ENCODE results near the gene WDR90. TPM values are rescaled to one million over a fixed set of nuclear protein-coding genes. Genes with fewer than 3 reads are reported as not detected.

WDR90 gene
- total RNA-seq, 2 donors from 2014 or later = 36.1 to 101 TPM

DNA sequence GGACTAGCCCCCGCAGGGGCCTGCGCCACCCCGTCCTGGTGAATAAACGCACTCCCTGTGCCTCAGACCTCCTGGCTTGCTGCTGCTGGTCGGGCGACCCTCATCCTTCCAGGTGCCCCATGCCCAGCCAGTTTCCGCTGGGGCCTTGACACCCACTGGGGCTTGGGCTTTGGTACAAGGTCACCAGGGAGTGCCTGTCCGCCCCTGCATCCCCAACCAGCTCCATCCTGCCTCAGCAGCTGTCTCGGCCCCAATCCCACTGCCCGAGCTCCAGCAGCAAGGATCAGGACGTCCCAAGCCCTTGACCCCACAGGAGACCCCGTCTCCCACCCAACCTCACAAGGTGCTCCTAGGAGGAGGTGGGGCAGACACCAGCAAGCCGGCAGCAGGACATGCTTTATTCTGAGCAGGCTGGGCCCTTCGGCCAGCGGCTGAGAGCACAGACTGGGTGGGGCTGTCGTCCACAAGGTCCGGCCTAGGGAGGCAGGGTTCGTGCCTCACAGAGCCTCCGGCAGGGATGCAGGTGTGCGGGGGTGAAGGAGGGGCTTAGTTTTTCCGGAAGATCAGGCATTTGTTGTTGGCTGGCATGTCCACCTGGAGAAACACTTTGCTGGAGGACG lies 15.0 kb upstream of the WDR90 start:
- Mint-ChIP-seq H3K27ac (no peak overlapping the region), H3K36me3 (peaks cover 0 to 5% of the 10 kb centered on the region in 2 donors), H3K9me3 (no peaks in the 10 kb centered on the region)
- DNase-seq (ENCODE audit: low spot score in 2 of 2) (no peak), ATAC-seq (no peak)

DNA sequence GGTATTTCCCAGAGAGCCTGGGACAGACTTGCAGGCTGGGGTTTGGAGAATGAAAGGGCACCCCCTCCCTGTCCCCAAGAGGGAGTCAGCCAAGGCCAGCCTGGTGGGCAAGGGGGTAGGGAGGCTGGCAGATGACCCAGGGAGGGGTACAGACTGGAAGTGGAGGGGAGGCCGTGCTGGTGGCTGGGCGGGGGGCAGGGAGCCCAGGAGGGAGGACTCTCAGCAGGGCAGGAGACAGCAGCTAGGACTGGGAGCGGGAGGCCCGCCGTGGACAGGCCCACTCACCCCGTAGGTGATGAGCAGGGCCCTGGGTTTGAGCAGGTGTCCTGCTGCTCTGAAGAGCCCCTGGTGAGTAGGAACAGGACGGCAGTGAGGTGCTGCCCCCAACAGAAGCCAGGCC lies 14.2 kb upstream of the WDR90 start:
- Mint-ChIP-seq H3K27ac (peak overlapping the region in 1 of 2 donors; percentile 16), H3K36me3 (peaks cover 0 to 5% of the 10 kb centered on the region in 2 donors), H3K9me3 (no peaks in the 10 kb centered on the region)

DNA sequence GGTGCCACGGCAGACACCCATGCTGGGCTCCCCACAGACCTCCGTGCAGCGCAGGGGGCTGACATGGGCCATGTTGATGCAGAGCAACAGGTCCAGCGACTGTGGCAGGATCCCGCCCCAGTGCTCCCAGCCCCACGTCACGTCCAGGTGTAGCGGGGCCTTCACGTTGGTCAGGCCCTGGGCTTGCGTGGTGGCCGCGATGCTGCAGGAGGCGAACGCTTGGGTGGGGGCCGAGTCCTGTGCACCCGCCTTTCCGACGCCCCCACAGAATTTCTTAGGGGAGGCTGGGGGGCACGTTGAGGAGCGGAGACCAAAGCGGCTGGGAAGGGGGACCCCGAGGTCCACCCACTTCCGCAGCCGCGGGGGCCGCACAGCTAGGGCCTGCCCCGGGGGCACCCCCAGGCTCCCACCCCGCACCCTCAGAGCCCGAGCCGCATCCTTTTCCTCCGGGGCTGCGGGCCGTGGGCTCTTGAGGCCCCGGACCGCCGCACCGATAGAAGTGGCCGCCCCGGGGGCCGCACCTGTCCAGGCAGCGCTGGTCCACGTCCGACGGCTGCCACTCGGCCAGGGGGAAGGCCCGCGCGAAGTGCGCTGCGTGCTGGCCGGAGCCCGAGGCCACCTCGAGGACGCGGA lies 13.5 kb upstream of the WDR90 start:
- peak; percentile 0 to 11 for ATAC-seq
- Mint-ChIP-seq H3K27ac (peak overlapping the region in 1 of 2 donors; percentile 99), H3K9me3 (no peaks in the 10 kb centered on the region), H3K36me3 (peaks cover 0 to 5% of the 10 kb centered on the region in 2 donors)
- DNase-seq (ENCODE audit: low spot score in 2 of 2) = peak in 1 of 2 donors; percentile 78

More for the DNA sequence above, 14.2 kb upstream of the WDR90 start:
- no peak for DNase-seq (ENCODE audit: low spot score in 2 of 2)
- ATAC-seq = no peak

DNA sequence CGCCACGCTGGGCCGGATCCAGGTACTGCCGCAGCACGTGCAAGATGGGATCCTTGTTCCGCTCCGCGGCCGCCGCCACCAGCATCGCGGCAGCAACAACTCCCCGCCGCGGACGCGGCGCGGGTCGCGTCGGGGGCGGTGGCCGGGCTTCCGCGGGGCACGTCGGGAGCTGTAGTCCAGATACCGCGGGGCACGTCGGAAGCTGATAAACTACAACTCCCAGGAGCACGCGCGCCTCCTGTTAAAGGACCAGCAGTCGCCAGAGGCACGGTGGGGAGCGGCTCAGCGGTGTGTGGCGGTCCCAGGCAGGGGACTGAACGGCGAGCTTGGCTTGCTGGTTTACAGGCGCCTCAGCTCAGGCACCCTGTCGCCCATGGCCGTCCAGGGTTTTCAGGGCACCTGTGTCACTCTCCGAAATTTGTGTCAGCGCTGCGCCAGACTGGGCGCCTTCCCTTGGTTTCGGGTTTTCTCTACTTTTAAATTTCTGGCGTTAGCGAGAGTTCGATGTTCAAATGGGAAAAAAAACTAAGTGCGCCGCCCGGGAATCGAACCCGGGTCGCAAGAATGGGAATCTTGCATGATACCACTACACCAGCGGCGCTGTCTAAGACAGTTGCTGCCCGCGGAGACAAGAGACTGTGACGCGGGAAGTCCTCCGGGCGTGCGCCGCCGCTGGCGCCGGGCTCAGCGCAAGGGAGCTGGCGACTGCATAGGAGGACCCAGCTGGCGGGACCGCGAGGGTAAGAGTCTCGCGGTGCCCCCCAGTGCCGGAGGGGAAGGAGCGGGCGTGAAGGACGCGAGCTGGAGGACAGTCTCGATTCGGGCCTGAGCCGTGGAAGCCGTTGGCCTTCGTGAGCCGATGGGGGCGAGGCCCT lies 12.7 kb upstream of the WDR90 start, which contains the start of gene METTL26:
TSS of gene METTL26 (minus strand) at position 100 of the 875 bp plus-strand sequence. CDS start at position 85, 15 bp downstream.
- H3K27ac Mint-ChIP-seq = peak within 1 kb of the TSS; percentile 99 to 100
- ATAC-seq (peak; percentile 87), DNase-seq (ENCODE audit: low spot score in 2 of 2) (peak; percentile 93 to 95)
- no peaks in the 10 kb centered on the region for H3K9me3 Mint-ChIP-seq
- H3K36me3 Mint-ChIP-seq = peaks cover 0 to 5% of the 10 kb centered on the region in 2 donors

- H3K36me3 Mint-ChIP-seq = peaks cover 0 to 5% of the 10 kb centered on the region in 2 donors
- peak overlapping the region; percentile 99 to 100 for H3K27ac Mint-ChIP-seq
- ATAC-seq = no peak
- no peak for DNase-seq (ENCODE audit: low spot score in 2 of 2)
- H3K9me3 Mint-ChIP-seq = no peaks in the 10 kb centered on the region
Measured at GRCh38 chr16:637081-638018, 11.8 kb upstream of the WDR90 start.

GRCh38 chr16:638034-638543 lies 11.1 kb upstream of the WDR90 start:
- H3K27ac Mint-ChIP-seq = no peak overlapping the region

DNA sequence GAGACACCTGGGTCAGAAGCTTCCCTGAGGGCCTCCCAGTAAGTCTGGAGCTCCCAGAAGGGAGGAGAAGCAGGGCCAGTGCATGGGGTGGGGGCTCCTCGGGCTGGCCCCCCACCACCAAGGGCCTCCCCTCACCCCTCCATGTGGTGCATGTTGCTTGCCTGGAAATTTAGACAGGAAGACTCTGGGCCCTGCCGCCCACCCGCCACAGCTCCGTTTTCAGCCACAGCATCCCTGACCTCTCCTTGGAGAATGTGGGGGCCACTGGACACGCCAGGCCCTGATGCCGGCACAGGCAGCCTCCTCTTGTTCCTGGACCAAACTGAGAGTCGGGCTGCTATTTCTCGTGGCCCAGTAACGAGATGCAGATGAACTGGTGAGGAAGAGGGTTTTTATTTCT lies 10.3 kb upstream of the WDR90 start:
- Mint-ChIP-seq H3K9me3 (no peaks in the 10 kb centered on the region), H3K27ac (no peak overlapping the region), H3K36me3 (peaks cover 0 to 5% of the 10 kb centered on the region in 2 donors)
- ATAC-seq (no peak), DNase-seq (ENCODE audit: low spot score in 2 of 2) (no peak)

More at GRCh38 chr16:638034-638543, 11.1 kb upstream of the WDR90 start:
- DNase-seq (ENCODE audit: low spot score in 2 of 2) = no peak
- Mint-ChIP-seq H3K9me3 (no peaks in the 10 kb centered on the region), H3K36me3 (peaks cover 0 to 5% of the 10 kb centered on the region in 2 donors)
- ATAC-seq = no peak

DNA sequence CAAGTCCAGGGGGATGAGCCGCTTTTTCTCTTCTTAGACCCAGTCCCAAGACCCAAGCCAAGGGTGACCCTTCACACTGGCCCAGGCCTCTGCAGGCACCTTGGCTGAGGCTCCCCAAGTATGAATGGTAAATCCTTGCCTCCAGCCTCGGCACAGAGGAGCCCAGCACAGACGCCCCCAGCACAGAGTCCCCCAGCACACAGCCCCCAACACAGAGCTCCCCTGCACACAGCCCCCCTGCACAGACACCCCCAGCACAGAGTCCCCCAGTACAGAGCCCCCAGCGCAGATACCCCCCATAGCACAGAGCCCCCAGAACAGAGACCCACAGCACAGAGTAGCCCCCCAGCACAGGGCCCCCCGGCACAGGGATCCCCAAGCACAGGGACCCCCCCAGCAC lies 8.6 kb upstream of the WDR90 start:
- Mint-ChIP-seq H3K9me3 (no peaks in the 10 kb centered on the region), H3K36me3 (peaks cover 0 to 5% of the 10 kb centered on the region in 2 donors), H3K27ac (no peak overlapping the region)
- ATAC-seq = no peak
- DNase-seq (ENCODE audit: low spot score in 2 of 2) = no peak

GRCh38 chr16:641326-642188 lies 7.6 kb upstream of the WDR90 start, which contains the start of gene MCRIP2:
TSS of gene MCRIP2 (plus strand) at chr16:641828. CDS start at chr16:641992, 164 bp downstream.
- peak within 1 kb of the TSS in 1 of 2 donors; percentile 29 for H3K27ac Mint-ChIP-seq
- ATAC-seq = peak; percentile 73

GRCh38 chr16:642189-643049 lies 6.7 kb upstream of the WDR90 start:
- Mint-ChIP-seq H3K36me3 (no peaks in the 10 kb centered on the region), H3K9me3 (no peaks in the 10 kb centered on the region), H3K27ac (peak overlapping the region in 1 of 2 donors; percentile 29)
- DNase-seq (ENCODE audit: low spot score in 2 of 2) (peak in 1 of 2 donors; percentile 49), ATAC-seq (peak; percentile 34 to 62)

More at GRCh38 chr16:641326-642188, 7.6 kb upstream of the WDR90 start, which contains the start of gene MCRIP2:
- DNase-seq (ENCODE audit: low spot score in 2 of 2) = peak; percentile 86 to 87
- H3K36me3 Mint-ChIP-seq = peaks cover 0 to 3% of the 10 kb centered on the region in 2 donors
- no peaks in the 10 kb centered on the region for H3K9me3 Mint-ChIP-seq

GRCh38 chr16:643050-643368 lies 6.2 kb upstream of the WDR90 start:
- Mint-ChIP-seq H3K9me3 (no peaks in the 10 kb centered on the region), H3K27ac (no peak overlapping the region), H3K36me3 (no peaks in the 10 kb centered on the region)
- no peak for DNase-seq (ENCODE audit: low spot score in 2 of 2)
- no peak for ATAC-seq

- ATAC-seq (no peak), DNase-seq (ENCODE audit: low spot score in 2 of 2) (no peak)
- no peaks in the 10 kb centered on the region for H3K36me3 Mint-ChIP-seq
- H3K9me3 Mint-ChIP-seq = no peaks in the 10 kb centered on the region
- H3K27ac Mint-ChIP-seq = no peak overlapping the region
Measured at GRCh38 chr16:644556-644955, 4.6 kb upstream of the WDR90 start.

DNA sequence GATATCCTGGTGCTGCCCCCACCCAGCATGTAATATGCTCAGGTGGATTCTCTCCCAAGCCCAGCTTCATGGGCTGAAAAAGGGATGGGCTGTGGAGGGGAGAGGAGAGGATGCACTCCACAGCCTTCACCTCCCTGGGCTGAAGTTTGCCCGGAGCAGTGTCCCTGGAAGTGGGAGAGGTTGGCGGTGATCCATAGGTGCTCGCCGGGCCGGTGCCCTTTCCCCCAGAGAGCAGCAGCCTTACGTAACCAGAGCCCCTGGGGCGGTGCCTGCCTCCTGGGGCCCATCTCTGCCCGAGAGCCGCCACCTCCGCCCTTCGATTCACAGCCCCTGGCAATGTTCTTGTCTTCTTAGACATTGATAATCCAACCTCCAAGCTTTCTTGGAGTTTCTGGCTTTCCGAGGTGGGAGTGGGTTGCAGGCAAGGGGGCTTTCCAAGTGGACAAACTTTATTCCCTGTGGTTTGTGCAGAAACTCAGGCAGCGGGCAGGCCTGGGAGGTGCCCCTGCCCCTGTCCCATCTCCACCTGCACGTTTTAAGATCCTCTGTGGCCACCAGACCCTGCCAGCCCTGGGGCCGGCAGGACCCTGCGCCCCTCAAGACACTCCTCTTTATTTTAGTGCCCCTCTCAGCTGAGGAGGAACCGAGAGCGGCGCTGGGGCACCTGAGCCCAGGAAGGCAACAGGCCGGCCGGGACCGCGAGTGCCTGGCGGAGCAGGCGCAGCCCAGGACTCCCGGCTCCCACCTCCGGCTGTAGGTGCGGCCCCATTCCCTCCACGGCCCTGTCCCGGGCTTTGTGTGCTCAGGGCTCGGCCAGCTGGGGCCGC lies 3.1 kb upstream of the WDR90 start:
- no peak for ATAC-seq
- no peak for DNase-seq (ENCODE audit: low spot score in 2 of 2)
- H3K36me3 Mint-ChIP-seq = no peaks in the 10 kb centered on the region
- no peak overlapping the region for H3K27ac Mint-ChIP-seq
- H3K9me3 Mint-ChIP-seq = no peaks in the 10 kb centered on the region

Data from activated naive CD4-positive, alpha-beta T cell treated with anti-CD3 and anti-CD28 coated beads, Interleukin-2, amount 50 U/mL, for 72 hours (primary cell).